Fibroblast of skin of scalp (primary cell): Measurements from ENCODE around the gene CD99.
"Not testable (repeated sequence)": the region's sequence is repeated elsewhere in the genome, so short reads cannot be mapped to it uniquely, and the experiment has no call there.

Experiments
- DNase-seq: peaks from one replicate; pipeline ENCODE4 v3.0.0-alpha.2; 2013

The CD99 gene

DNA sequence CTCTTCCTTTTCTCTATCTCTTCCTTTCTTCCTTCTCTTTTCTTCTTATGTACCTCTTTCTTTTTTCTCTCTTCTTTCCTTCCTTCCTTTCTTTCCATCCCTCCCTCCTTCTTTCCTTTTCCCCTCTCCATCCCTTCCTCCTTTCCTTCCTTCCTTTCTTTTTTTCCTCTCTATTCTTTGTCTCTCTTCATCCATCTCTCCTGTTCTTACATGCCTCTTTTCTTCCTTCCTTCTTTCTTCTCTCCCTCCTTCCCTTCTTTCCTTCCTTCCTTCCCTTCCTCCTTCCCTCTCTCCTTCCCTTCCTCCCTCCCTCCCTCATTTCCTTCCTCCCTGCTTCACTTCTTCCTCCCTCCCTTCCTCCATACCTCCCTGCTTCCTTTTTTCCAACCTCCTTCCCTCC, 41.6 kb downstream of the CD99 start:
- DNase-seq, result no peak

DNA sequence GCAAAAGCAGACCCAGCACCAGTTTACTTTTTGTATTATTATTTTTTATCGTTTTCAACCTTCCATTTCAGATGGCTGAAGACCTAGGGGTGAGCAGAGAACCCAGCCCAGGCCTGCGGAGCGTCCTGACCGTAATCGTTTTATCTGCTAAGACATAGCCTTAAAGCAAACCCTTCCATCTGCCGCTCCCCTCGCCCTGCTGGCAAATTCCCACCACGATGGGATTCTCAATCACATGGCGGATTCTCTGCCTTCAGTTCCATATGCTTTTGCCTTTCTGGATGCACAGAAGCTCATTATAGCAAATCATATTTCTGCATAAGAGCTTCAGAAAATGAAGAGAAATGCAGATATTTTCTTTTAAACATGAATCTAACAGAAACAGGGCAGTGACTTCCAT, 42.2 kb downstream of the CD99 start:
- no peak for DNase-seq

GRCh38 chrX:2735270-2735669, 44.2 kb downstream of the CD99 start:
- no peak for DNase-seq

GRCh38 chrX:2740672-2741071, 49.6 kb downstream of the CD99 start:
- DNase-seq, result no peak

GRCh38 chrX:2741386-2741785, 50.3 kb downstream of the CD99 start:
- no peak for DNase-seq

GRCh38 chrX:2746250-2746649, 55.2 kb downstream of the CD99 start:
- not testable (repeated sequence) for DNase-seq

- DNase-seq, result no peak
These were observed 57.2 kb downstream of the CD99 start for GRCh38 chrX:2748171-2748814.

- no peak for DNase-seq
These were observed 57.7 kb downstream of the CD99 start for GRCh38 chrX:2748815-2749188.

GRCh38 chrX:2751291-2751690, 60.2 kb downstream of the CD99 start:
- DNase-seq, result no peak

GRCh38 chrX:2751874-2752300, 60.8 kb downstream of the CD99 start, which contains the start of gene XG:
XG (plus strand) TSS chrX:2752040; CDS start chrX:2752275, 235 bp downstream.
- DNase-seq, result not testable (repeated sequence)

- DNase-seq, result peak; percentile 63
These were observed 61.3 kb downstream of the CD99 start for GRCh38 chrX:2752441-2752840.

- not testable (repeated sequence) for DNase-seq
These were observed 64.1 kb downstream of the CD99 start for GRCh38 chrX:2755163-2755715.

GRCh38 chrX:2756548-2756947, 65.5 kb downstream of the CD99 start:
- no peak for DNase-seq

- no peak for DNase-seq
These were observed 70.2 kb downstream of the CD99 start for GRCh38 chrX:2761246-2761645.

DNA sequence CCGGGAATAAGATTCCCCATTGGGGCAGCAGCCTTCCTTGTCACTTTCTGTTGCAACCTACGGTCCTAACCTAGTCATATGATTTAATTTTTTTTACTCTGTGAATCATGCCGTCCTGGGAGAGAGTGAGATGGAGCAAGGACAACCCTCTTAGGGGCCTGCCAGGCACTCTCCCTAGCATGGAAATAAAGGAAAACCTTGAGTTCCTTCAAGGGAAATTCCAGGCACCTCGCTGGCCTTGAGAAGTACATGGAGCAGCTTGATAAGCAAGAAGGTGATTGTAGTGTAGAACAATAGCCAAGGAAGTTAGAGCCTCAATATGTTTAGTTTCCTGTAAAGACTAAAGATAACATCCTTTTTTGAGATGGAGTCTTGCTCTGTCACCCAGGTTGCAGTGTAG, 71.6 kb downstream of the CD99 start:
- not testable (repeated sequence) for DNase-seq

- not testable (repeated sequence) for DNase-seq
These were observed 73.9 kb downstream of the CD99 start for GRCh38 chrX:2764766-2765548.

GRCh38 chrX:2765549-2765830, 74.4 kb downstream of the CD99 start:
- no peak for DNase-seq

DNA sequence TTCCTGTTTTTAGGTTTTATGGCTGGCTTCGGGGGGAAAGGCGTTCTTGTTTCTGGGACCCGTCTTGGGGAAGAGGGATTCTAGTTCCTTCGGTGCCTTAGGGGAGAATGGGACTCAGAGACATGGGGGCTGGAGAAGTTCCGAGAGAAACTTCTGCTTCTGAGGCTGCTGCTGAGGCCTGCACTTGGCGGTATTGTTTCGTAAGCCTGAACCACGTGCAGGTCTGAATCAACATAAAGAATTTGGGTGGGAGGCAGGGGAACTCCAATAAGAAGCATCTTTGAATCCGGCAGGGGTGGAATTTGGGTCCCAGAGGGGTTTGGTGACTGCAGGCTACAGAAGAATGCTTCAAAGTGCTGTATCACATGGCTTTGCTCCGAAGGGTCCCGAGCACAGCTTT, 75.8 kb downstream of the CD99 start:
- peak; percentile 61 for DNase-seq

GRCh38 chrX:2767631-2768455, 76.7 kb downstream of the CD99 start:
- no peak for DNase-seq

- no peak for DNase-seq
These were observed 78.5 kb downstream of the CD99 start for GRCh38 chrX:2769615-2770014.

DNA sequence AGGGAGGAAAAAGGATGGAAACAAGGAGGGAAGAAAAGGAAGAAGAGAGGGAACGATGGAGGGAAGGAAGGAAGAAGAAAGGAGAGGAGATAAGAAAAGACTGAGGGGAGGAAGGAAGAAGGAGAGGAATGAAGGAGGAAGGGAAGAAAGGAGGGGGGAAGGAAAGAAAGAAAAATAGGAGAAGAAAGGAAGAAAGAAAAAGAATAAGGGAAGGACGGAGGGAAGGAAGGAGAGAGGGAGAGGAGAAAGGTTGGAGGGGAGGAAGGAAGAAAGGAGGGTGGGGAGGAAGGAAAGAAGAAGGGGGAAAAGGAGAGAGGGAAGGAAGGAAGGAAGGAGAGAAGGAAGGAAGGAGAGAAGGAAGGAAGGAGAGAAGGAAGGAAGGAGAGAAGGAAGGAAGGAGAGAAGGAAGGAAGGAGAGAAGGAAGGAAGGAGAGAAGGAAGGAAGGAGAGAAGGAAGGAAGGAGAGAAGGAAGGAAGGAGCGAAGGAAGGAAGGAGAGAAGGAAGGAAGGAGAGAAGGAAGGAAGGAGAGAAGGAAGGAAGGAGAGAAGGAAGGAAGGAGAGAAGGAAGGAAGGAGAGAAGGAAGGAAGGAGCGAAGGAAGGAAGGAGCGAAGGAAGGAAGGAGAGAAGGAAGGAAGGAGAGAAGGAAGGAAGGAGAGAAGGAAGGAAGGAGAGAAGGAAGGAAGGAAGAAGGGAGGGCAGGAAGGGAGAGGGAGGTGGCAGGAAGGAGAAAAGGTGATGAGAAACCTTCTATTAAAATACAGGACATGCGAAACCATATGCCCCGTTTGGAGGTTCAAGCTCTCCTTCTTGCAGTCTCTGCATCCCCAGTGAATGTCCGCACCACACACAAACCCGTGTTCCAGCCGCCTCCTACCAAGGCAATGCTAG, 82.3 kb downstream of the CD99 start:
- DNase-seq, result not testable (repeated sequence)

DNA sequence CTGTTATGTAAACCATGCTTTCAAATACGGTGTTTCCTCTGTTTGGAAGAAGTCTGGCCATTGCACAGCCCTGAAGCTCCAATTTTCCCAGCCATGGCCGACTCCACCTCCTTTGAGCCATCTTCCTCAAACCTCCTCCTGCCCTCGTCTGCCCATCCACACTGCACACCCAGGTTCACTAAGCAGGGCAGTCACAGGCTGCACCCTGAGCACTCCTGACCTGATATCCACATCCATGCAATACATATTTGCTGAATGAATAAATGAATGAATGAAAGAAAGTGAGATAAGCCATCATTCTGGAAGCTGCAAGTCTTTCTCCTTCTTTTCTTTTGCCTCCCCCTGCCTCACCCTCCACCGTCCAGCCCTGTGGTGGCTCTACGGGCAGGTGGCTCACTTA, 83.0 kb downstream of the CD99 start:
- DNase-seq, result no peak
